GM21529 (cell line): ENCODE data around the gene BRIP1.
A peak's percentile ranks its signal among the peaks of the same experiment; 100 is the strongest.
"Not testable (repeated sequence)": the region's sequence is repeated elsewhere in the genome, so short reads cannot be mapped to it uniquely, and the experiment has no call there.

Source experiments
- ATAC-seq: cut with Tn5 transposase; IDR thresholded peaks from one replicate; pipeline ENCODE4 v1.9.1; 2021; ENCODE audit not compliant: unreplicated experiment

The BRIP1 gene

DNA sequence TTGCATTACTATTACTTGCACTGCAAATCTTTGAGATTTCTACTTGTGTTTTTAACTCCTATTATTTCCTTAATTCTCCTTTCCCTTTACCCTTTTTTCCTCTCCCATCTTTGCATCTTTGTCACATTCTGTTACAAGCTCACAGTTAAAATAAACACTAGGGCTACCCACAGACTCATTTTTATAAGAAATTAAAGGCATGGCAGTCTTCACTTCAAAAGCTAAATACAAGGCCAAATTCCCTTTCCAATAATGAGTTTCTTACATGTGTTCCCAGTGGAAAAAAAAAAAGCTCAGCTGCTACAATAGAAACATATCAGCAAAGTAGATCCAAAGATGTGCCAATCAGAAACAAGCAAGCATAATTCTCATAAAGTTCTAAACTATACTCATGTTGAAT is 3.7 kb upstream of the BRIP1 start:
- no peak for ATAC-seq

DNA sequence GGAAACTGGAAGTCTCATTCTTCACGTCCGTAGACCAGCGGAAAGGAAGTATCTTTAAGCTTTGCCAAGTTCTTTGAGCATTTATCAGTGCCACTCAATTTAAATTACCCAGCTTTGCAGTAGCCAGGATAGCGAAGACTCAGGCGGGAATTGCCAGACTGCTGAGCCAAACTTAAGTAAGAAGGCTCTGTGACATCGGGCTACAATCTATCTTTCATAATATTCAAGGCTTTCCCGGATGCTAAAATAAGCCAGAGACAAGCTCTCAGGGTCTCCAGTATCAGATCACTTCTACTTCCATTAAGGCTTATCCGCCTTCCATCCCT is 436 bp upstream of the BRIP1 start:
- ATAC-seq = peak; percentile 27

DNA sequence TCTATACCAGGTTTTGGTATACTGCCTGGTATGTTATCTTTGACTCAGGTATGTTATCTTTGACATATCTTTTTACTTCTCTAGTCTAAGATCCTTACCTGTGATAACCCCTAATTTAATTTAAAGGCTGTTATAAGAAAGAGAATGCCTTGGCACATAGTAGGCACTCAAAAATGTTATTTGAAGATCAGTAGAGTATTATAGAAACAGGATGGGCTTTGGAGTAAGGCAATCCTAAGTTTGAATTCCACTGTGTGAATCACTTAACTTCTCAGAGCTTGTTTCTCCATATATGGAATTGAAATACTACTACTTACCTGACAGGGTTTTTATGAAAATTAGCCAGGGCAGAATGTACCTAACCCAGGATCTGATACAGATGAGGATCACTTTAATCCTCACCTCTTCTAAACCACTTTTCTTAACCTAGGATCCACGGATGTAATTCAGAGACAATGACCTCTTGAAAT is 1.2 kb downstream of the BRIP1 start:
- no peak for ATAC-seq

DNA sequence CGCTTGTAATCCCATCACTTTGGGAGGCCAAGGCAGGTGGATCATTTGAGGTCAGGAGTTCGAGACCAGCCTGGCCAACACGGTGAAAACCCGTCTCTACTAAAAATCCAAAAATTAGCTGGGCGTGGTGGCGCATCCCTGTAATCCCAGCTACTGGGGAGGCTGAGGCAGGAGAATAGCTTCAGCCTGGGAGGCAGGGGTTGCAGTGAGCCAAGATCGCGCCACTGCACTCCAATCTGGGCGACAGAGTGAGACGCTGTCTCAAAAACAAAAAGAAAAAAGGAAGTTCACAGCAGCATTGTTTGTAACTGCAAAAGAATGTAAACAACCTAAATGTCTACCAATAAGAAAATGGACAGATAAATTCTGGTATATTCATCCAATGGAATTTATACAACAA is 2.9 kb downstream of the BRIP1 start:
- ATAC-seq = not testable (repeated sequence)

DNA sequence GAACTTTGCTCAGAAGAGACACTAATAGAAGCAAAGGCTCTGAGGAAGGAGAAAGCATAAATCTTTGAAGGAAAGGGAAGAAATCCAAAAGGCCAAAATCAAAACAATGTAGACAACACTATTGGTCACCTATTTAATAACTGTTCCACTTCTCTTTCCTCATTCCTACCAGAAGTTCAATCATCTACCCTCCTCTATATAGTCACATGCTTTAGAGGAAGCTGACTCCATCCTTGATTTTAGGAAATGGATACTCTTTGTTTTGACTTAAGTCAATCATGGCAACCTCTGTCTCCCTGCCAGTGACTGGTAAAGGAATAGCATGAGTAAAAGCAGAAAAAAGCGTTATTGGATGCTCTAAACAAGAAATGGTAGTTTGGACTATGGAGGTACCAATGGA is 7.3 kb downstream of the BRIP1 start:
- ATAC-seq = no peak

DNA sequence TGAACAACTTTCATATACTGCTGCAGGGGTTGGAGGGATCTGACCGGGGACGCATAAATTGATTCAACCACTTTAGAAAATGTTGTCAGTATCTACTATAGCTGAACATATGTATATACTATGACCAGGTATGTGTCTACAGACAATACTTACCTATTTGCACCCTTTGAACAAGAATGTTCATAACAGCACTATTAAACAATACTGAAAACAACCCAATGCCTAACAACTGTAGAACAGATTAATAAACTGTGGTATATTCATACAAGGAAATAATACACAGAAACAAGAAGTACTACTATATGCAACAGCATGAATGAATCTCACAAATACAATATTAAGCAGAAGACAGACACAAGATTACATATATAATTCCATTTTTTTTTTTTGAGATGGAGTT is 10.5 kb downstream of the BRIP1 start:
- no peak for ATAC-seq

DNA sequence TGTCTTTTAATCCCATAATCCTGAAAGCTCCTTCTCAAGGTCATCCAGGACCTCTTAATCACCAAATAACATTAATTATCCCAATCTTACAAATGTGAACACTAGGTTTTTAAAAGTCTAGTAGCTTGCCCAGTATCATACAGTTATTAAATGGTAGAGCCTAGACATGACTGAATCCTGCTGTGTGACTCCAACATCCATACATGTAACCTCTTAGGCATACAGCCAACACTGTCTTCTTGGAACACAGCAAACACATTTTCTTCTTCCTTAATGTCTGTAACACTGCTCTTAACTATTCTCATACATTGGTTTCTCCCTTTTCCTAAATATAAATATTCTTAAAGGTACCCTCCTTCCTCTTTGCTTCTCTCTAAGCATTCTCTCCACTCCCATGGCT is 13.7 kb downstream of the BRIP1 start:
- no peak for ATAC-seq

DNA sequence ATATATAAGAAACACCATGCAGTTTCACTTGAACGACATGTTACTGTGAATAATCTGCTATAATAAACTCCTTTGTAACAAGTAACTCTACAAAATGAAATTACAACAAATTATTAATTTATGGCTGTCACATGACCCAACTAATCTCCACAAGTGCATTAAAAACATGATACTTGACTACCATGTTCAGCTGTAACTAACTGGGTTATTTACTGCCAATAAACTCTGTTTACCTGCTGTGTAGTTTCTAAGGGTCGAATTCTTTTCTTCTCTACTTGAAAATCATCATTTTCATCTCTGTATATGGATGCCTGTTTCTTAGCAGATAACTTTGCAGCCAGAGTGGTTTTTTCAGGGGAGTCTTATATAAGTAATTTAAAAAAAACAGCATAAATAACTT is 14.4 kb downstream of the BRIP1 start:
- ATAC-seq = no peak

DNA sequence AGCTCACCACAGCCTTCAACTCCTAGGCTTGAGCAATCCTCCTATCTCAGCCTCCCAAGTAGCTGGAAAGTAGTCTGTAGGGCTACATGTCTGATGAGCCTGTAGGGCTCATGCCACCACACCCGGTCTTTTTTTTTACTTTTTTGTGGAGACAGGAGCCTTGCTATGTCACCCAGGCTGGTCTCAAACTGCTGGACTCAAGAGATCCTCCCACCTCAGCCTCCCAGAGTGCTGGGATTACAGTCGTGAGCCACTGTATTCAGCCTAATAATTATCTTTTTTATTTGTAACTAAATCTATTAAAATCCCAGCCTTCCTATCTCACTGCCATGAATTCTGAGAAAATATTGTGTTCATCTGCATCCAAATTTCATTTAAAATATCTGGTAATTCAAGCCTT is 15.1 kb downstream of the BRIP1 start:
- no peak for ATAC-seq

DNA sequence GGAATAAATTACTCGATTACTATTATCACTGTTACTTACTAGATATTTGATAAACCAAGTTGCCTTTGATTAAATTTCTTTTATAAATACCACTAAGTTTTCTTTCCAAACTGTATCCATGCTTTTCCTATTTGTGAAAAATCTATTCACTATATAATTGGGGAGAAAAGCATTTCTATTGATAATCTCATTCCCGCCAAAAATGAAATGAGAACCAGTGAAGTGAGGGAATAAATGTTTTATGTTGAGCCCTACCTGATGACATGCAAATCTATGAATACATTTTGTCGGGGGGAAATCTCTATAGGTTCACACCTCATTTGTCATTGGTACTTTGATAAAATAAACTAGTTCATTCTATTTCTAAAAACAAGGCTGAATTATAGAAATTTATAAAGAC is 15.7 kb downstream of the BRIP1 start:
- ATAC-seq = no peak

DNA sequence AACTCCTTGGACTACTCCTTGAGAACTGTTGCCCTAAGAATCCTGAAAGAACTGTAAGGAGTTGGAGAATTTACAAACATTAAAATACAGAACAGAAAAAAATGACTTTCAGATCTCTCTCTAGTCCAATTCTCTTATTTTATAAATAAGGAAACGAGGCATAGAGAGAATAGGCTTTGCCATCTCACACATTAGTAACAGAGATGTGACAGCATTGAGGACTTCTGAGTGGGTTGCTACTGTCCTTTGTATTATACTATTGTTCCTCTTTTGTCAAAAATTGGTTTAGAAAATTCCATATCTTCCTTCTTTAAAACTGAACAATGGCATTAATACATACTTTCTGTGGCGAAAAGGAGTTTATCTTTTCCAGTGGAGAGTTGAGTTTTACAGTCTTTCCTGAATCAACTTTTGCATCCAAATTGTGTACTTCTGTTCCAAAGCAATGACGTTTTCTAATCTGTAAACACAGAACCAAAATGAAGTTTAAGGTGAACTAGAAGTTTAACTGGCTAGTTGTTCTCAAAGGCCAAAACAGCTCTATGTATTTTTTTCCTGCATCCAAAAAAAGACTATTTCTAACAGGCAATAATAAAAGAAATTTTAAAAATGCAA is 16.5 kb downstream of the BRIP1 start:
- no peak for ATAC-seq

DNA sequence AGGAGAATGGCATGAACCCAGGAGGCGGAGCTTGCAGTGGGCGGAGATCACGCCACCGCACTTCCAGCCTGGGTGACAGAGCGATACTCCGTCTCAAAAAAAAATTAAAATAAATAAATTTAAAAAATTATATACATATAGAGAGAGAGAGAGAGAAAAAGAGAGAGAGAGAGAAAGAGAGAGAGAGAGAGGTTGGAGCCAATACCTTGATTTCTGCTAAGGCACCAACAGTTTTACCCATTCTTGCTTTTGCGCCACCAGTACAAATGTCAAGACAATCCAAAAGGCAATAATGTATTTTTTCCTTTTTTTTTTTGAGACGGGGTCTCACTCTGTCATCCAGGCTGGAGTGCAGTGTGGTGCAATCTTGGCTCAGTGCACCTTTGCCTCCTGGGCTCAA is 17.2 kb downstream of the BRIP1 start:
- no peak for ATAC-seq

DNA sequence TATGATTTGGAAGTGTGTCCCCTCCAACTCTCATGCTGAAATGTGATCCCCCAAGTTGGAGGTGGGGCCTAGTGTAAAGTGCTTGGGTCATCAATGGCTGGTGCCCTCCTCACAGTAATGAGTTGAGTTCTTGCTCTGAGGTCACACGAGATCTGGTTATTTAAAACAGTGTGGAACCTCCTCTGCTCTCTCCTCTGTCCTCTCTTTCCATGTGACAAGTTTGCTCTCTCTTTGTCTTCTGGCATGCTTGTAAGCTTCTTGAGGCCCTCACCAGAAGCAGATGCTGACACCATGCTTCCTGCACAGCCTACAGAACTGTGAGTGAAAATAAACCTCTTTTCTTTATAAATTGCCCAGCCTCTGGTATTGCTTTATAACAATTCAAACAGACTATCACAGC is 19.9 kb downstream of the BRIP1 start:
- no peak for ATAC-seq

DNA sequence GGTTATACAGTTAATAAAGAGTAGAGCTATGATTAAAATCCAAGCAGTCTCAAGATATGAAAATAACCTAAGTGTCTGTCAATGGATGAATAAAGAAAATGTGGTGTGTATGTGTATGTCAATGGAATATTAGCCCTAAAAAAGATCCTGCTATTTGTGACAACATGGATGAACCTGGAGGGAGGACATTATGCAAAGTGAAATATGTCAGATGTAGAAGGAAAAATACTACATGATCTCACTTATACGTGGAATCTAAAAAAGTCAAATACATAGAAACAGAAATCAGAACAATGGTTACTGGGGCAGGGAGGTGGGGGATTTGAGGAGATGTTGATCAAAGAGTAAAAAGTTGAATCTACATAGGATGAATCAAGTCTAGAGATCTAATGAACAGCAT is 20.4 kb downstream of the BRIP1 start:
- no peak for ATAC-seq

DNA sequence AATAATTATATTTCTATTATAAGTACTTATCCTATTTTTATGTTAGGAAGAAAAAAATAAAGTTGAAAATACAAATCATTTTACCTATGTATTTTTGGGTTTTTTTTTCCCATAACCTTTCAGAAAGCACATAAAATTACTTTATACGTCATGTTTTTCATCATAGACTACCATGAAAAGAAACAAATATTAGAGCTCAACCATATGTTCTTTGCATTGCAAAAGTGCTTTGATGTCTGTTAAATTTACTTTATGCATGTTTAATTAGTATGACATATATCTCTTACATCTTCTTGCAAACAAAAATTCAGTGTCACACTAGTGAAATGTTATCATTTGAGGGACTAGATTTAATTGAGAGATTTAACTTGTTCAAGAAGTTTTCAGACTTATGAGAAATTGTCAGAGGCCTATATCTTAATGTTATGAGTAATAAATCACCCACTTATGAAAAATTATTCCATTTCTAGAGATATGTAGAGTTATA is 24.0 kb downstream of the BRIP1 start:
- ATAC-seq = no peak

DNA sequence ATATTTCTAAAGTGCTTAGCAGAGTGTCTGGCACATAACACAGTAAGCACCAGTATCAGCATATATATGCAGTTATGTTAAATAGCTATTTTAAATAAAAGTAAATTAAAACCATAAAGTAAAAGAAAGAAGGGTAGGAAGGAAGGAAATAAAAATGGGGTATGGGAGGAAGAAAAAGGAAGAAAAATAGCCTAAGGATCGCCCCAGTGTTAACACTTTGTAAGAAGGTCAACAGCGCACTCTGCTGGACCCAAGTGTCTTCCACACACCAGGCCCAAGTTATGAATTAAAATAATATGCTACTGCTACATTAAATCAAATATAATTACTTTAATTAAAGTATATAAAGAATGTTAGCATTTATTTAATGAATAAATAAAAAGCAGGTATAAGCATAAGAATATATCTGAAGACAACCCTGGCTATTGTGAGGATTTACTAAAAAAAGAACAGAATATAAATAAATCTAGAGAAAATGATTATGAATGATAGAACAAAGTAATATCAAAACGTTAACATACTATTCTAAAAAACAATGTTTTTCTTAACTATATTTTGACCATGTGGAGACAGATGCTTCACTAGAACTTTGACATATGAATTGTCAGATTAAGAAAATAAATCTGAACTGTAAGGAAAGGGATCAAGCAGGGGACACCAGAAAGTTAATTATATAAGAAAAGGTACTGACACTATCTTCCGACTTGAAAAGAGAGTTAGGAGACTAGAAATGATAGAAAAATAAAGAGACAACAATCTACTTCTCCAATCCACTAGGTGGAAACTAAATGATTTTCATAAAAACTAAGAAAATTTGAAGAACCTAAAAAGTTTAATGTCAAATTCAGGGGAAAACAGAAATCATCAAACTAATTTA is 25.9 kb downstream of the BRIP1 start:
- ATAC-seq = no peak

DNA sequence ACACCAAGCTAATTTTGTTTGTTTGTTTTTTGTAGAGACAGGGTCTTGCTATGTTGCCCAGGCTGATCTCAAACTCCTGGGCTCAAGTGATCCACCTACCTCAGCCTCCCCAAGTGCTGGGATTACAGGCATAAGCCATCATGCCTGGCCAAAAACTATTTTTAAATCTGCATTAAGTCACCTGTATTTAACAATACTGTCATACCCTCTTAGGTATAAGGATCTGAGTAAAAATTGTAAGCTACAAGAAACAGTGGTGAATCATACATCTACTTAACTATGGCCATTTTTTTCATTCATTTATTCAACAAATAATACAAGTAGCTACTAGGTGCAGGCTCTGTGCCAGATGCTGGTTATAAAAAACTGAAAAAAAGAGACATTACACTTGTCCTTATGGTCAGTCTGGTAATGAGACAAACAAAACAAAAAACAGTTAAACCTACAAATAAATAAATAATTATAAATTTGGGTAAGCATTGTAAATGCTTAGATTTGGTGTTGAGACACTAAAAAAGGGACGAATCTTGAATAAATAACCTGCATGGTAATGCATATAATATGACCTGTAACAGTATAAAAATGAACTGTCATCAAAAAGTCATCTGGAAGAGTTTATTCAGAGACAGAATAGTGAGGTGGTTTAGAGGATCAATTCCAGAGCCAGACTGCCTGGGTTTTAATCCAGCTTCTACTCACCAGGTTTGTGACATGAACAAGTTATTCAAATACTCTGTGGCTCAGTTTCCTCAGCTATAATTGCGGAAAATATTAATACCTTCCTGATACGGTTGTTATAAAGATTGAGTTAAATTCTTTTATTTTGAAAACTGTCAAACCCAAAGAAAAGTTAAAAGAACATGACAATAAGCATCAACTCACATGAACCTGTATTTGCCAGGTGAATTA is 26.8 kb downstream of the BRIP1 start:
- ATAC-seq = no peak

DNA sequence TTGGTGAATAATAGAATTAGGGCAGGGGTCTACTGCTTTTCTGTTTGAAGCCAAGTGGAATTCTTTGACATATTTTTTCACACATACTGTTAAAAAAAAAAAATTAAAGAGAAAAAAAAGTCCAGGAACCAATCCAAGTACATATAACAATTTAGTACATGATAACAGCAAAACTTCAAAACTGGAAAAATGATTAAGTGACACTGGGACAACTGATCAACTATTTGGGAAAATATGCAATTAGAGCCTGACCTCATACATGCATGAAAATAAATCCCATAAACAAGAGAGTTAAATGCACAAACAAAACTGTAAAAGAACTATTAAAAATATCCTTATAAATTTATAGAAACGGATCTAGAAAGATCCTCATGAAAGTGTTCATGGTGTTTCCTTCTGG is 27.7 kb downstream of the BRIP1 start:
- ATAC-seq = no peak

DNA sequence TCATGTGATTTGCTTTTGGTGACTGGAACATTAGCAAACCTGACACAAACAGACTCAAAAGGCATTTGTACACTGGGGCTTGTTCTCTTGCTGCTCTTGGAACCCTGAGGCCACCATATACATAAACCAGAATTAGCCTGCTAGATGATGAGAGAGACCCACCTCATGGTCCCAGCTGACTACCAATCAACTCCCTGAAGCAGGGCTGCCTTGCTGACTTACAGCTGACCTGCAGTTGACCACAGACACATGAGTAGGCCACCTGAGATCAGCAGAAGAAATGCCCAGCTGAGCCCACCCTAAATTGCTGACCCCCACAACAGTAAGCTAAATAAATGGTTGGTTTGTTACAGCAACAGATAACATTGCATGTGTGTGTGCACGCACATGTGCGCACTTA is 28.7 kb downstream of the BRIP1 start:
- no peak for ATAC-seq

DNA sequence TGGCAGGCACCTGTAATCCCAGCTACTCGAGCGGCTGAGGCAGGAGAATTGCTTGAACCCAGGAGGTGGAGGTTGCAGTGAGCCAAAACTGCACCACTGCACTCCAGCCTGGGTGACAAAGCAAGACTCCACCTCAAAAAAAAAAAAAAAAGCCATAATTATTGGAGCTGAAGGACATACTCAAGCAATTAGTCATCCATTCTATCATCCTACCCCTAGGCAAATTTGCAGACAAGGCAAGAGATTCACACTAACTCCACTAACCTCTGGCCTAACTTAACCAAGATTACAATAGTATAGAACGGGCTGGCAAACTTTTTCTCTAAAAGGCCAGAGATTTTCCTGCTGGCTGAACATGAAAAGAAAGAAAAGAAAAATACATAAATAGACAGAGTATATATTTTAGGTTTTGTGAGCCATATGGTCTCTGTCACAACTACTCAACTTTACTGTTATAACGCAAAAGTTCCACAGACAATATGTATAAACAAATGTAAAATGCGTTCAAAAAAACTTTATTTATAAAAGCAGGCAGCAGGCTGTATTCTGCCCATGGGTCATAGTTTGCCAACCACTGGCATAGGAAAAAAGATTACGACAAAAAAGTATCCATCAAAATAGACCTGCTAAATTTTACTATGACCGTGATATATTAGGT is 29.7 kb downstream of the BRIP1 start:
- no peak for ATAC-seq

DNA sequence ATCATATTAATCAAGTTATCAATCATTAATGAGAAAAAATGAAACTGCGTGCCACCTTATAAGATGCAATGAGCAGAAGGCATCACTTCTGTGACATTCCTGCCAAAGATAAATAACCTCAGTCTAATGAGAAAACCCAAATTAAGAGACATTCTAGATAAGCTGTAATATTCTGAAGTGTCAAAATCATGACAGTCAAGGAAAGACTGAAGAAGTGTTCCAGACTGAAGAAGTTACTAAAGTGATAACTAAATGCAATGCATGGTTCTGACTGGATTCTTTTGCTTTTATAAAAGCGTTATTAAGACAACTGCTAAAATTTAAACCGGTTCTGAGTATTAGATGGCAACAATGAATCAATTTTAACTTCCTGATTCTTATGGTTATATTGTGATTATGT is 30.9 kb downstream of the BRIP1 start:
- no peak for ATAC-seq
